ENCODE measurements around the gene ADD2. TPM values are rescaled to one million over a fixed set of nuclear protein-coding genes. Genes with fewer than 3 reads are reported as not detected.

ADD2 gene
- total RNA-seq, 3 donors from 2014 or later (not counting 1 experiment from before 2014, with no cell fraction given), result 0.16 to 1.4 (median 0.40) TPM

- DNase-seq (no peak), ATAC-seq (no peak)
- WGBS (ENCODE audit: insufficient coverage), result 75% methylated on average over 8 of the region's 8 CpGs
- Mint-ChIP-seq H3K9me3 (no peaks in the 10 kb centered on the region), H3K36me3 (no peaks in the 10 kb centered on the region), H3K4me3 (no peak overlapping the region), H3K27ac (no peak overlapping the region), H3K4me1 (peaks cover 0 to 8% of the 10 kb centered on the region in 2 donors), H3K27me3 (ENCODE audit: low read depth in 2 of 2) (peaks cover 17 to 19% of the 10 kb centered on the region in 2 donors)
- H3K36me3 ChIP-seq (ENCODE audit: control insufficient read depth, insufficient read depth, low read length), result no peaks in the 10 kb centered on the region
- no peaks in the 10 kb centered on the region for H3K4me1 ChIP-seq (ENCODE audit: control insufficient read depth, insufficient read depth, low read length)
- intact Hi-C loops (cut with micrococcal nuclease), result no loop called here
- no peaks in the 10 kb centered on the region for H3K9me3 ChIP-seq (ENCODE audit: control insufficient read depth, insufficient read depth, low read length)
- no peak overlapping the region for H3K4me3 ChIP-seq (ENCODE audit: low read length)
- TF ChIP-seq CTCF (IDR thresholded peaks at IDR 0.05), result no peak
- no peaks in the 10 kb centered on the region for H3K27me3 ChIP-seq (ENCODE audit: control insufficient read depth, insufficient read depth, low read length)
- H3K27ac ChIP-seq (ENCODE audit: low read length), result no peak overlapping the region
Measured at GRCh38 chr2:70691497-70692140, 76.4 kb downstream of the ADD2 start.

- ATAC-seq, result no peak
- no peaks in the 10 kb centered on the region for H3K9me3 ChIP-seq (ENCODE audit: control insufficient read depth, insufficient read depth, low read length)
- H3K4me1 Mint-ChIP-seq, result peaks cover 0 to 9% of the 10 kb centered on the region in 2 donors
- H3K9me3 Mint-ChIP-seq, result no peaks in the 10 kb centered on the region
- no peaks in the 10 kb centered on the region for H3K36me3 Mint-ChIP-seq
- WGBS (ENCODE audit: insufficient coverage), result 88% methylated on average over 3 of the region's 3 CpGs
- no peak overlapping the region for H3K27ac Mint-ChIP-seq
- H3K4me3 ChIP-seq (ENCODE audit: low read length), result no peak overlapping the region
- DNase-seq, result no peak
- H3K27me3 ChIP-seq (ENCODE audit: control insufficient read depth, insufficient read depth, low read length), result no peaks in the 10 kb centered on the region
- H3K27me3 Mint-ChIP-seq (ENCODE audit: low read depth in 2 of 2), result peaks cover 17 to 22% of the 10 kb centered on the region in 2 donors
- H3K36me3 ChIP-seq (ENCODE audit: control insufficient read depth, insufficient read depth, low read length), result no peaks in the 10 kb centered on the region
- H3K4me1 ChIP-seq (ENCODE audit: control insufficient read depth, insufficient read depth, low read length), result no peaks in the 10 kb centered on the region
- no peak overlapping the region for H3K4me3 Mint-ChIP-seq
- no peak overlapping the region for H3K27ac ChIP-seq (ENCODE audit: low read length)
- intact Hi-C loops (cut with micrococcal nuclease), result no loop called here
- TF ChIP-seq CTCF (IDR thresholded peaks at IDR 0.05), result no peak
Measured at GRCh38 chr2:70690846-70691245, 77.2 kb downstream of the ADD2 start.

- no peak for TF ChIP-seq CTCF (IDR thresholded peaks at IDR 0.05)
- Mint-ChIP-seq H3K4me3 (no peak overlapping the region), H3K9me3 (no peaks in the 10 kb centered on the region), H3K4me1 (peaks cover 0 to 9% of the 10 kb centered on the region in 2 donors), H3K27me3 (ENCODE audit: low read depth in 2 of 2) (peaks cover 11 to 12% of the 10 kb centered on the region in 2 donors), H3K27ac (no peak overlapping the region), H3K36me3 (no peaks in the 10 kb centered on the region)
- Histone ChIP-seq H3K4me1 (ENCODE audit: control insufficient read depth, insufficient read depth, low read length) (no peaks in the 10 kb centered on the region), H3K9me3 (ENCODE audit: control insufficient read depth, insufficient read depth, low read length) (no peaks in the 10 kb centered on the region), H3K27me3 (ENCODE audit: control insufficient read depth, insufficient read depth, low read length) (no peaks in the 10 kb centered on the region), H3K4me3 (ENCODE audit: low read length) (no peak overlapping the region), H3K27ac (ENCODE audit: low read length) (no peak overlapping the region), H3K36me3 (ENCODE audit: control insufficient read depth, insufficient read depth, low read length) (no peaks in the 10 kb centered on the region)
- intact Hi-C loops (cut with micrococcal nuclease), result no loop called here
- no peak for DNase-seq
- no peak for ATAC-seq
- 84% methylated on average over 4 of the region's 5 CpGs for WGBS (ENCODE audit: insufficient coverage)
Measured at GRCh38 chr2:70688427-70688826, 79.6 kb downstream of the ADD2 start.

GRCh38 chr2:70687461-70687795 lies 80.6 kb downstream of the ADD2 start:
- Mint-ChIP-seq H3K27me3 (ENCODE audit: low read depth in 2 of 2) (peaks cover 9 to 11% of the 10 kb centered on the region in 2 donors), H3K36me3 (no peaks in the 10 kb centered on the region), H3K27ac (no peak overlapping the region), H3K9me3 (no peaks in the 10 kb centered on the region), H3K4me1 (peaks cover 0 to 9% of the 10 kb centered on the region in 2 donors), H3K4me3 (no peak overlapping the region)
- DNase-seq (peak in 1 of 2 donors; percentile 2), ATAC-seq (no peak)
- TF ChIP-seq CTCF (IDR thresholded peaks at IDR 0.05), result no peak
- 94% methylated on average over 3 of the region's 4 CpGs for WGBS (ENCODE audit: insufficient coverage)
- no peaks in the 10 kb centered on the region for H3K4me1 ChIP-seq (ENCODE audit: control insufficient read depth, insufficient read depth, low read length)
- H3K27ac ChIP-seq (ENCODE audit: low read length), result no peak overlapping the region
- no peaks in the 10 kb centered on the region for H3K36me3 ChIP-seq (ENCODE audit: control insufficient read depth, insufficient read depth, low read length)
- H3K9me3 ChIP-seq (ENCODE audit: control insufficient read depth, insufficient read depth, low read length), result no peaks in the 10 kb centered on the region
- H3K4me3 ChIP-seq (ENCODE audit: low read length), result no peak overlapping the region
- intact Hi-C loops (cut with micrococcal nuclease), result no loop called here
- H3K27me3 ChIP-seq (ENCODE audit: control insufficient read depth, insufficient read depth, low read length), result no peaks in the 10 kb centered on the region
